GM23338 (cell line): ENCODE results near the gene DSCAML1. TPM values are rescaled to one million over a fixed set of nuclear protein-coding genes. Genes with fewer than 3 reads are reported as not detected.
A peak's percentile ranks its signal among the peaks of the same experiment; 100 is the strongest.

Experiments
- ATAC-seq: fragments of 200-7000 bp; cut with Tn5 transposase; 3 replicates; pipeline ENCODE4 v1.9.1; 2020
- DNase-seq: peaks from one replicate; pipeline ENCODE4 v3.0.0-alpha.2; 2015; ENCODE audit warnings: low spot score
- H2AFZ ChIP-seq: fragments of 200-600 bp; sonication (generic); 2 replicates; pipeline ENCODE4 v1.8.0; 2016; ENCODE audit warnings: antibody characterized with exemption, mild to moderate bottlenecking, moderate library complexity
- H3F3A ChIP-seq: fragments of 200-600 bp; sonication (generic); replicated peaks from 2 replicates; pipeline ENCODE4 v1.8.0; 2017; ENCODE audit warnings: antibody characterized with exemption, mixed run types, low read depth
- H3K27ac ChIP-seq: fragments of 200-600 bp; sonication (generic); 2 replicates; pipeline ENCODE4 v1.6.1; 2016; ENCODE audit warnings: low read depth
- H3K27me3 ChIP-seq: fragments of 200-600 bp; sonication (generic); 2 replicates; pipeline ENCODE4 v1.8.0; 2016; ENCODE audit warnings: mild to moderate bottlenecking, mixed run types, moderate library complexity; ENCODE audit not compliant: insufficient read depth
- H3K36me3 ChIP-seq: fragments of 200-600 bp; sonication (generic); 2 replicates; pipeline ENCODE4 v1.8.0; 2016; ENCODE audit warnings: mild to moderate bottlenecking; ENCODE audit not compliant: insufficient read depth
- H3K4me1 ChIP-seq: fragments of 200-600 bp; sonication (generic); 2 replicates; pipeline ENCODE4 v1.8.0; 2016; ENCODE audit warnings: mild to moderate bottlenecking, moderate library complexity; ENCODE audit not compliant: insufficient read depth
- H3K4me2 ChIP-seq: fragments of 200-600 bp; sonication (generic); 2 replicates; pipeline ENCODE4 v1.7.1; 2017; ENCODE audit warnings: mixed run types
- H3K4me3 ChIP-seq: fragments of 200-600 bp; sonication (generic); 2 replicates; pipeline ENCODE4 v1.6.1; 2016; ENCODE audit warnings: mixed run types
- H3K79me2 ChIP-seq: fragments of 200-600 bp; sonication (generic); replicated peaks from 2 replicates; pipeline ENCODE4 v1.8.0; 2017; ENCODE audit warnings: mild to moderate bottlenecking; ENCODE audit not compliant: insufficient read depth
- H3K9me2 ChIP-seq: fragments of 200-600 bp; sonication (generic); 2 replicates; pipeline ENCODE4 v1.8.0; 2017; ENCODE audit not compliant: insufficient read depth
- H4K20me1 ChIP-seq: fragments of 200-600 bp; sonication (generic); replicated peaks from 2 replicates; pipeline ENCODE4 v1.8.0; 2017; ENCODE audit warnings: mild to moderate bottlenecking; ENCODE audit not compliant: insufficient read depth
- H3K27ac Mint-ChIP-seq: 2 replicates; pipeline ENCODE4 v1.8.0; 2020; ENCODE audit warnings: inconsistent platforms, mild to moderate bottlenecking, moderate library complexity, mixed read lengths
- H3K27me3 Mint-ChIP-seq: 3 replicates; pipeline ENCODE4 v1.8.0; 2022; ENCODE audit warnings: low read depth, mild to moderate bottlenecking, moderate library complexity, mixed read lengths, inconsistent platforms; ENCODE audit not compliant: insufficient read depth, poor library complexity
- H3K36me3 Mint-ChIP-seq: 3 replicates; pipeline ENCODE4 v1.8.0; 2021; ENCODE audit warnings: low read depth, mild to moderate bottlenecking, inconsistent platforms, moderate library complexity, mixed read lengths
- H3K4me1 Mint-ChIP-seq: 3 replicates; pipeline ENCODE4 v1.8.0; 2020; ENCODE audit warnings: mild to moderate bottlenecking, inconsistent platforms, mixed read lengths
- H3K4me3 Mint-ChIP-seq: 3 replicates; pipeline ENCODE4 v1.8.0; 2021; ENCODE audit warnings: moderate library complexity, mild to moderate bottlenecking, inconsistent platforms, mixed read lengths
- H3K9me3 Mint-ChIP-seq: 3 replicates; pipeline ENCODE4 v1.8.0; 2020; ENCODE audit warnings: moderate library complexity, mild to moderate bottlenecking, inconsistent platforms, mixed read lengths
- CREB1 ChIP-seq: fragments of 250-450 bp; sonication (Bioruptor Pico); IDR thresholded peaks from 2 replicates; pipeline ENCODE4 v1.5.0; 2020; ENCODE audit warnings: low read depth, mild to moderate bottlenecking, moderate library complexity
- ETS1 ChIP-seq: IDR thresholded peaks from 2 replicates; pipeline ENCODE4 v1.6.1; 2016; ENCODE audit warnings: antibody characterized with exemption
- EZH2 ChIP-seq: fragments of 200-600 bp; sonication (generic); IDR thresholded peaks from one replicate; pipeline ENCODE4 v1.8.0; 2017; ENCODE audit warnings: antibody characterized with exemption, mild to moderate bottlenecking, low read depth; ENCODE audit not compliant: unreplicated experiment
- EZH2phosphoT487 ChIP-seq: fragments of 200-600 bp; sonication (generic); IDR thresholded peaks from one replicate; pipeline ENCODE4 v1.8.1; 2018; ENCODE audit warnings: antibody characterized with exemption; ENCODE audit not compliant: unreplicated experiment
- JUNB ChIP-seq: IDR thresholded peaks from one replicate; pipeline ENCODE4 v1.6.1; 2016; ENCODE audit warnings: antibody characterized with exemption; ENCODE audit not compliant: unreplicated experiment
- NANOG ChIP-seq: IDR thresholded peaks from 2 replicates; pipeline ENCODE4 v1.6.1; 2016; ENCODE audit warnings: antibody characterized with exemption, borderline replicate concordance
- POLR2AphosphoS5 ChIP-seq: IDR thresholded peaks from 2 replicates; pipeline ENCODE4 v1.6.1; 2016; ENCODE audit warnings: antibody characterized with exemption, low read depth
- REST ChIP-seq: IDR thresholded peaks from one replicate; pipeline ENCODE4 v1.6.1; 2018; ENCODE audit warnings: antibody characterized with exemption; ENCODE audit not compliant: unreplicated experiment
- STAT1 ChIP-seq: IDR thresholded peaks from one replicate; pipeline ENCODE4 v1.6.1; 2016; ENCODE audit warnings: antibody characterized with exemption; ENCODE audit not compliant: unreplicated experiment
- ZNF114 ChIP-seq: fragments of 250-450 bp; sonication (Bioruptor Pico); IDR thresholded peaks from 2 replicates; pipeline ENCODE4 v1.5.0; 2020; ENCODE audit warnings: mild to moderate bottlenecking, moderate library complexity
- ZNF331 ChIP-seq: fragments of 250-450 bp; sonication (Bioruptor Pico); IDR thresholded peaks from 2 replicates; pipeline ENCODE4 v1.5.0; 2020; ENCODE audit warnings: low read depth, mild to moderate bottlenecking, moderate library complexity
- polyA plus RNA-seq: library from polyadenylated mRNA; unstranded; fragments of >200 nt; fragmentation: Nextera tagmentation; extraction: Ambion mirVana; gene quantifications from 2 replicates; pipeline ENCODE4 v1.2.1, GENCODE V29; 2016
- total RNA-seq: library from RNA; depleted of rRNA; stranded (reverse); fragments of >200 nt; shearing (Covaris generic); gene quantifications from 2 replicates; pipeline ENCODE4 v1.2.3, GENCODE V29; 2014
- TF ChIP-seq, protein P1 (sequence below), 2 experiments: fragments of 200-600 bp in 1 of 2; sonication (generic) in 1 of 2; conservative IDR thresholded peaks; 2 replicates each; pipeline versions ENCODE4 v1.5.1 to v1.6.1; 2016 to 2017; ENCODE audit warnings: antibody characterized with exemption in 2 of 2, low read depth in 2 of 2, mild to moderate bottlenecking in 2 of 2, moderate library complexity in 1 of 2
- TF ChIP-seq, protein P2 (sequence below): fragments of 250-450 bp; sonication (Bioruptor Pico); IDR thresholded peaks from 2 replicates; pipeline ENCODE4 v1.5.0; 2020; ENCODE audit warnings: mild to moderate bottlenecking, moderate library complexity

The DSCAML1 gene
- total and polyA plus RNA-seq, 2 experiments from 2014 or later, result 0.17 TPM; not detected in 1

DNA sequence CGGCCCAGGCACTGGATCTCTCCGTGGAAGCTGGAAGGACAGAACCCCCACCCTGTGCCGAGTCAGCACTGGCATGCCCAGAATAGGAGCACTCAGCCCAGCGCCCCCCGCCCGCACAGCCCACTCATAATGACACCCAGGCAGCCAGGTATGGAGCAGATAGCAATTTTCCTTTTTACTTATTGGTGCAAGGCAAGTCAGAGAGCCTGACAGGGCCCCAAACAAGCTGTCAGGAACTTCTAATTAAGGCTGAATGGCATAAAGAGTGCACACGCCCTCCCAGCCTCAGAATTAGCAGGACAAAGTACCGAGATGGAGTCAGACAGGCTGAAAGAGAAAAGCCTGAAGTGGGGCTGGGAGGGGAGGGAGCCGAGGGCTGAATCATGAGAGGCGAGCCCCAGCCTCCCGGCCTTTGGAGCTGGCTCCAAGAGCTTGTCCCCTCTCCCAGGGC lies 76.9 kb downstream of the DSCAML1 start:
- TF ChIP-seq NANOG (no peak), ZNF114 (no peak), EZH2 (no peak), CREB1 (CRISPR knock-in tag) (no peak), EZH2phosphoT487 (no peak), STAT1 (no peak), REST (no peak), POLR2AphosphoS5 (no peak), JUNB (no peak), ETS1 (no peak), ZNF331 (CRISPR knock-in tag) (no peak)
- TF ChIP-seq, protein P1, sequence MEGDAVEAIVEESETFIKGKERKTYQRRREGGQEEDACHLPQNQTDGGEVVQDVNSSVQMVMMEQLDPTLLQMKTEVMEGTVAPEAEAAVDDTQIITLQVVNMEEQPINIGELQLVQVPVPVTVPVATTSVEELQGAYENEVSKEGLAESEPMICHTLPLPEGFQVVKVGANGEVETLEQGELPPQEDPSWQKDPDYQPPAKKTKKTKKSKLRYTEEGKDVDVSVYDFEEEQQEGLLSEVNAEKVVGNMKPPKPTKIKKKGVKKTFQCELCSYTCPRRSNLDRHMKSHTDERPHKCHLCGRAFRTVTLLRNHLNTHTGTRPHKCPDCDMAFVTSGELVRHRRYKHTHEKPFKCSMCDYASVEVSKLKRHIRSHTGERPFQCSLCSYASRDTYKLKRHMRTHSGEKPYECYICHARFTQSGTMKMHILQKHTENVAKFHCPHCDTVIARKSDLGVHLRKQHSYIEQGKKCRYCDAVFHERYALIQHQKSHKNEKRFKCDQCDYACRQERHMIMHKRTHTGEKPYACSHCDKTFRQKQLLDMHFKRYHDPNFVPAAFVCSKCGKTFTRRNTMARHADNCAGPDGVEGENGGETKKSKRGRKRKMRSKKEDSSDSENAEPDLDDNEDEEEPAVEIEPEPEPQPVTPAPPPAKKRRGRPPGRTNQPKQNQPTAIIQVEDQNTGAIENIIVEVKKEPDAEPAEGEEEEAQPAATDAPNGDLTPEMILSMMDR (conservative IDR thresholded peaks at IDR 0.05; ENCODE audit: low read depth in 2 of 2), result no peak
- TF ChIP-seq, protein P2, sequence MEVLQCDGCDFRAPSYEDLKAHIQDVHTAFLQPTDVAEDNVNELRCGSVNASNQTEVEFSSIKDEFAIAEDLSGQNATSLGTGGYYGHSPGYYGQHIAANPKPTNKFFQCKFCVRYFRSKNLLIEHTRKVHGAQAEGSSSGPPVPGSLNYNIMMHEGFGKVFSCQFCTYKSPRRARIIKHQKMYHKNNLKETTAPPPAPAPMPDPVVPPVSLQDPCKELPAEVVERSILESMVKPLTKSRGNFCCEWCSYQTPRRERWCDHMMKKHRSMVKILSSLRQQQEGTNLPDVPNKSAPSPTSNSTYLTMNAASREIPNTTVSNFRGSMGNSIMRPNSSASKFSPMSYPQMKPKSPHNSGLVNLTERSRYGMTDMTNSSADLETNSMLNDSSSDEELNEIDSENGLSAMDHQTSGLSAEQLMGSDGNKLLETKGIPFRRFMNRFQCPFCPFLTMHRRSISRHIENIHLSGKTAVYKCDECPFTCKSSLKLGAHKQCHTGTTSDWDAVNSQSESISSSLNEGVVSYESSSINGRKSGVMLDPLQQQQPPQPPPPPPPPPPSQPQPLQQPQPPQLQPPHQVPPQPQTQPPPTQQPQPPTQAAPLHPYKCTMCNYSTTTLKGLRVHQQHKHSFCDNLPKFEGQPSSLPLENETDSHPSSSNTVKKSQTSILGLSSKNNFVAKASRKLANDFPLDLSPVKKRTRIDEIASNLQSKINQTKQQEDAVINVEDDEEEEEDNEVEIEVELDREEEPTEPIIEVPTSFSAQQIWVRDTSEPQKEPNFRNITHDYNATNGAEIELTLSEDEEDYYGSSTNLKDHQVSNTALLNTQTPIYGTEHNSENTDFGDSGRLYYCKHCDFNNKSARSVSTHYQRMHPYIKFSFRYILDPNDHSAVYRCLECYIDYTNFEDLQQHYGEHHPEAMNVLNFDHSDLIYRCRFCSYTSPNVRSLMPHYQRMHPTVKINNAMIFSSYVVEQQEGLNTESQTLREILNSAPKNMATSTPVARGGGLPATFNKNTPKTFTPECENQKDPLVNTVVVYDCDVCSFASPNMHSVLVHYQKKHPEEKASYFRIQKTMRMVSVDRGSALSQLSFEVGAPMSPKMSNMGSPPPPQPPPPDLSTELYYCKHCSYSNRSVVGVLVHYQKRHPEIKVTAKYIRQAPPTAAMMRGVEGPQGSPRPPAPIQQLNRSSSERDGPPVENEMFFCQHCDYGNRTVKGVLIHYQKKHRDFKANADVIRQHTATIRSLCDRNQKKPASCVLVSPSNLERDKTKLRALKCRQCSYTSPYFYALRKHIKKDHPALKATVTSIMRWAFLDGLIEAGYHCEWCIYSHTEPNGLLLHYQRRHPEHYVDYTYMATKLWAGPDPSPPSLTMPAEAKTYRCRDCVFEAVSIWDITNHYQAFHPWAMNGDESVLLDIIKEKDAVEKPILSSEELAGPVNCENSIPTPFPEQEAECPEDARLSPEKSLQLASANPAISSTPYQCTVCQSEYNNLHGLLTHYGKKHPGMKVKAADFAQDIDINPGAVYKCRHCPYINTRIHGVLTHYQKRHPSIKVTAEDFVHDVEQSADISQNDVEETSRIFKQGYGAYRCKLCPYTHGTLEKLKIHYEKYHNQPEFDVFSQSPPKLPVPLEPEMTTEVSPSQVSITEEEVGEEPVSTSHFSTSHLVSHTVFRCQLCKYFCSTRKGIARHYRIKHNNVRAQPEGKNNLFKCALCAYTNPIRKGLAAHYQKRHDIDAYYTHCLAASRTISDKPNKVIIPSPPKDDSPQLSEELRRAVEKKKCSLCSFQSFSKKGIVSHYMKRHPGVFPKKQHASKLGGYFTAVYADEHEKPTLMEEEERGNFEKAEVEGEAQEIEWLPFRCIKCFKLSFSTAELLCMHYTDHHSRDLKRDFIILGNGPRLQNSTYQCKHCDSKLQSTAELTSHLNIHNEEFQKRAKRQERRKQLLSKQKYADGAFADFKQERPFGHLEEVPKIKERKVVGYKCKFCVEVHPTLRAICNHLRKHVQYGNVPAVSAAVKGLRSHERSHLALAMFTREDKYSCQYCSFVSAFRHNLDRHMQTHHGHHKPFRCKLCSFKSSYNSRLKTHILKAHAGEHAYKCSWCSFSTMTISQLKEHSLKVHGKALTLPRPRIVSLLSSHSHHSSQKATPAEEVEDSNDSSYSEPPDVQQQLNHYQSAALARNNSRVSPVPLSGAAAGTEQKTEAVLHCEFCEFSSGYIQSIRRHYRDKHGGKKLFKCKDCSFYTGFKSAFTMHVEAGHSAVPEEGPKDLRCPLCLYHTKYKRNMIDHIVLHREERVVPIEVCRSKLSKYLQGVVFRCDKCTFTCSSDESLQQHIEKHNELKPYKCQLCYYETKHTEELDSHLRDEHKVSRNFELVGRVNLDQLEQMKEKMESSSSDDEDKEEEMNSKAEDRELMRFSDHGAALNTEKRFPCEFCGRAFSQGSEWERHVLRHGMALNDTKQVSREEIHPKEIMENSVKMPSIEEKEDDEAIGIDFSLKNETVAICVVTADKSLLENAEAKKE (CRISPR knock-in tag), result no peak
- peak overlapping the region; percentile 0; the same call in 1 of the 2 replicates for H2AFZ ChIP-seq

More for the DNA sequence above, 76.9 kb downstream of the DSCAML1 start:
- Mint-ChIP-seq H3K9me3 (no peaks in the 10 kb centered on the region), H3K27ac (no peak overlapping the region), H3K27me3 (peaks cover 15% of the 10 kb centered on the region), H3K4me3 (no peak overlapping the region), H3K36me3 (no peaks in the 10 kb centered on the region), H3K4me1 (peaks cover 70% of the 10 kb centered on the region)
- Histone ChIP-seq H3K27ac (no peak overlapping the region), H3K4me2 (peak overlapping the region; percentile 67; the same call in 1 of the 2 replicates), H3K9me2 (no peaks in the 10 kb centered on the region), H3K36me3 (no peaks in the 10 kb centered on the region), H3K79me2 (no peaks in the 10 kb centered on the region), H3K4me3 (no peak overlapping the region), H4K20me1 (no peaks in the 10 kb centered on the region), H3K4me1 (peaks cover 49% of the 10 kb centered on the region), H3K27me3 (peaks cover 14% of the 10 kb centered on the region), H3F3A (no peaks in the 10 kb centered on the region)
- DNase-seq (peak; percentile 69), ATAC-seq (peak; percentile 59)
